Mesenchymal stem cell (in vitro differentiated cells and primary cell): ENCODE results near the gene ELMO1.

Experiments
- DNase-seq: peaks from one replicate; pipeline ENCODE4 v3.0.0-alpha.2; 2013
- H2AFZ ChIP-seq: one replicate; pipeline ENCODE4 v1.6.1; 2013; ENCODE audit warnings: low read depth, mild to moderate bottlenecking, control low read depth, inconsistent platforms, low read length, moderate library complexity
- H2AK5ac ChIP-seq: 2 replicates; pipeline ENCODE4 v1.6.1; 2013; ENCODE audit warnings: low read length, moderate library complexity, mild to moderate bottlenecking, inconsistent platforms; ENCODE audit not compliant: severe bottlenecking
- H2BK120ac ChIP-seq: one replicate; pipeline ENCODE4 v1.6.1; 2013; ENCODE audit warnings: low read depth, mild to moderate bottlenecking, inconsistent platforms, low read length, moderate library complexity
- H2BK12ac ChIP-seq, 2 experiments: one replicate each; pipeline ENCODE4 v1.6.1; 2013; ENCODE audit warnings: inconsistent platforms in 2 of 2, low read length in 2 of 2, mild to moderate bottlenecking in 2 of 2, moderate library complexity in 2 of 2, control low read depth in 1 of 2
- H2BK15ac ChIP-seq: one replicate; pipeline ENCODE4 v1.6.1; 2013; ENCODE audit warnings: mild to moderate bottlenecking, low read depth, inconsistent platforms; ENCODE audit not compliant: poor library complexity, severe bottlenecking
- H2BK5ac ChIP-seq: 2 replicates; pipeline ENCODE4 v1.6.1; 2013; ENCODE audit warnings: low read depth, mild to moderate bottlenecking, low read length, control low read depth, inconsistent platforms; ENCODE audit not compliant: poor library complexity, severe bottlenecking
- H3K14ac ChIP-seq, 2 experiments: one replicate each; pipeline ENCODE4 v1.6.1; 2013; ENCODE audit warnings: inconsistent platforms in 2 of 2, low read length in 2 of 2, control low read depth in 1 of 2, mild to moderate bottlenecking in 1 of 2, moderate library complexity in 1 of 2
- H3K18ac ChIP-seq, 2 experiments: one replicate each; pipeline ENCODE4 v1.6.1; 2013; ENCODE audit warnings: inconsistent platforms in 2 of 2, low read length in 2 of 2, control low read depth in 1 of 2, low read depth in 1 of 2, mild to moderate bottlenecking in 1 of 2
- H3K23ac ChIP-seq, 2 experiments: one replicate each; pipeline ENCODE4 v1.6.1; 2013; ENCODE audit warnings: inconsistent platforms in 2 of 2, low read length in 2 of 2, mild to moderate bottlenecking in 2 of 2, moderate library complexity in 2 of 2, control low read depth in 1 of 2
- H3K27ac ChIP-seq: 2 replicates; pipeline ENCODE4 v1.5.1; 2013; ENCODE audit warnings: mild to moderate bottlenecking, moderate library complexity, low read length, control low read depth, inconsistent platforms; ENCODE audit not compliant: poor library complexity, severe bottlenecking
- H3K27me3 ChIP-seq, 2 experiments: 2 replicates each; pipeline versions ENCODE4 v1.6.1 to v1.7.0; 2013; ENCODE audit warnings: low read length in 2 of 2, mild to moderate bottlenecking in 2 of 2, moderate library complexity in 2 of 2, control low read depth in 1 of 2, inconsistent platforms in 1 of 2; ENCODE audit not compliant: control insufficient read depth in 1 of 2, insufficient read depth in 1 of 2
- H3K36me3 ChIP-seq, 2 experiments: 2 replicates each; pipeline versions ENCODE4 v1.6.1 to v1.7.0; 2013; ENCODE audit warnings: low read length in 2 of 2, control low read depth in 1 of 2, inconsistent platforms in 1 of 2, low read depth in 1 of 2, mild to moderate bottlenecking in 1 of 2; ENCODE audit not compliant: insufficient read depth in 2 of 2, control insufficient read depth in 1 of 2
- H3K4ac ChIP-seq, 2 experiments: one replicate each; pipeline ENCODE4 v1.6.1; 2013; ENCODE audit warnings: inconsistent platforms in 2 of 2, low read length in 2 of 2, mild to moderate bottlenecking in 2 of 2, moderate library complexity in 2 of 2, control low read depth in 1 of 2, low read depth in 1 of 2
- H3K4me1 ChIP-seq: 2 replicates; pipeline ENCODE4 v1.6.1; 2013; ENCODE audit warnings: low read depth, low read length, control low read depth; ENCODE audit not compliant: control insufficient read depth, insufficient read depth
- H3K4me2 ChIP-seq: 2 replicates; pipeline ENCODE4 v1.6.1; 2013; ENCODE audit warnings: low read length, mild to moderate bottlenecking, inconsistent platforms; ENCODE audit not compliant: poor library complexity, severe bottlenecking
- H3K4me3 ChIP-seq, 2 experiments: 2 replicates each; pipeline versions ENCODE4 v1.5.1 to v1.7.0; 2013; ENCODE audit warnings: low read length in 2 of 2, mild to moderate bottlenecking in 2 of 2, control low read depth in 1 of 2, low read depth in 1 of 2; ENCODE audit not compliant: insufficient read depth in 1 of 2
- H3K79me1 ChIP-seq: replicated peaks from 2 replicates; pipeline ENCODE4 v1.6.1; 2013; ENCODE audit warnings: mild to moderate bottlenecking, control low read depth, low read length, inconsistent platforms; ENCODE audit not compliant: poor library complexity, severe bottlenecking
- H3K9ac ChIP-seq: 2 replicates; pipeline ENCODE4 v1.7.0; 2013; ENCODE audit warnings: mild to moderate bottlenecking, low read length, moderate library complexity
- H3K9me3 ChIP-seq: 2 replicates; pipeline ENCODE4 v1.7.0; 2013; ENCODE audit warnings: mild to moderate bottlenecking, low read length; ENCODE audit not compliant: control insufficient read depth
- H4K8ac ChIP-seq: one replicate; pipeline ENCODE4 v1.6.1; 2013; ENCODE audit warnings: inconsistent platforms, mild to moderate bottlenecking, low read length, moderate library complexity
- H4K91ac ChIP-seq: one replicate; pipeline ENCODE4 v1.6.1; 2013; ENCODE audit warnings: mild to moderate bottlenecking, low read length, inconsistent platforms
- WGBS: methylation state at CpG from one replicate; pipeline ENCODE4 v1.1.7; 2013; ENCODE audit warnings: mixed read lengths; 5-methylcytosine and 5-hydroxymethylcytosine counted together

Gene ELMO1

GRCh38 chr7:36972140-36972518, 476.5 kb downstream of the ELMO1 start:
- H2BK5ac ChIP-seq, result no peak overlapping the region
- H4K8ac ChIP-seq, result no peak overlapping the region
- no peaks in the 10 kb centered on the region for H3K9me3 ChIP-seq
- no peak overlapping the region for H2BK12ac ChIP-seq
- no peak overlapping the region for H2BK120ac ChIP-seq
- H3K9ac ChIP-seq, result no peak overlapping the region
- DNase-seq, result peak; percentile 32
- H3K27me3 ChIP-seq, result no peaks in the 10 kb centered on the region
- no peak overlapping the region for H3K27ac ChIP-seq
- H2BK15ac ChIP-seq, result no peak overlapping the region
- H3K23ac ChIP-seq, result no peak overlapping the region
- H2AK5ac ChIP-seq, result no peak overlapping the region
- H3K4me3 ChIP-seq, result no peak overlapping the region
- H3K79me1 ChIP-seq, result no peaks in the 10 kb centered on the region
- WGBS, result 22% methylated on average over 5 of the region's 5 CpGs
- peak overlapping the region in 1 of 2 experiments; percentile 24 for H3K18ac ChIP-seq
- no peaks in the 10 kb centered on the region for H3K4me1 ChIP-seq
- H3K14ac ChIP-seq, result no peak overlapping the region
- no peaks in the 10 kb centered on the region for H3K36me3 ChIP-seq
- no peak overlapping the region for H4K91ac ChIP-seq
- H3K4me2 ChIP-seq, result no peak overlapping the region
- H3K4ac ChIP-seq, result no peak overlapping the region
- no peak overlapping the region for H2AFZ ChIP-seq

GRCh38 chr7:36971515-36972139, 477.0 kb downstream of the ELMO1 start:
- H3K4me1 ChIP-seq, result no peaks in the 10 kb centered on the region
- no peaks in the 10 kb centered on the region for H3K79me1 ChIP-seq
- H4K8ac ChIP-seq, result no peak overlapping the region
- no peak overlapping the region for H3K4ac ChIP-seq
- no peaks in the 10 kb centered on the region for H3K36me3 ChIP-seq
- no peak overlapping the region for H4K91ac ChIP-seq
- no peak overlapping the region for H2AK5ac ChIP-seq
- no peak overlapping the region for H3K4me3 ChIP-seq
- H3K14ac ChIP-seq, result no peak overlapping the region
- no peak for DNase-seq
- H3K27ac ChIP-seq, result no peak overlapping the region
- H2AFZ ChIP-seq, result no peak overlapping the region
- H2BK15ac ChIP-seq, result no peak overlapping the region
- H3K9me3 ChIP-seq, result no peaks in the 10 kb centered on the region
- no peak overlapping the region for H3K23ac ChIP-seq
- 74% methylated on average over 5 of the region's 9 CpGs for WGBS
- H2BK120ac ChIP-seq, result no peak overlapping the region
- H3K4me2 ChIP-seq, result no peak overlapping the region
- no peak overlapping the region for H2BK12ac ChIP-seq
- H3K27me3 ChIP-seq, result no peaks in the 10 kb centered on the region
- no peak overlapping the region for H2BK5ac ChIP-seq
- H3K18ac ChIP-seq, result no peak overlapping the region
- no peak overlapping the region for H3K9ac ChIP-seq

GRCh38 chr7:36970551-36971514, 477.8 kb downstream of the ELMO1 start:
- Histone ChIP-seq H3K4me2 (no peak overlapping the region), H3K14ac (peak overlapping the region in 1 of 2 experiments; percentile 62), H3K4me3 (no peak overlapping the region), H3K27me3 (no peaks in the 10 kb centered on the region), H4K91ac (no peak overlapping the region), H4K8ac (no peak overlapping the region), H3K79me1 (no peaks in the 10 kb centered on the region), H3K9ac (no peak overlapping the region), H3K4ac (peak overlapping the region in 1 of 2 experiments; percentile 74), H3K27ac (no peak overlapping the region), H3K23ac (no peak overlapping the region), H3K4me1 (no peaks in the 10 kb centered on the region), H2BK120ac (no peak overlapping the region), H2AFZ (no peak overlapping the region), H2AK5ac (no peak overlapping the region), H3K18ac (peak overlapping the region in 1 of 2 experiments; percentile 70), H3K36me3 (no peaks in the 10 kb centered on the region), H2BK15ac (no peak overlapping the region), H2BK5ac (no peak overlapping the region), H2BK12ac (peak overlapping the region in 1 of 2 experiments; percentile 83), H3K9me3 (no peaks in the 10 kb centered on the region)
- no peak for DNase-seq
- 83% methylated on average over 3 of the region's 5 CpGs for WGBS

- no peak overlapping the region for H2BK5ac ChIP-seq
- H4K8ac ChIP-seq, result peak overlapping the region; percentile 64
- no peak overlapping the region for H4K91ac ChIP-seq
- H3K4ac ChIP-seq, result no peak overlapping the region
- H2BK12ac ChIP-seq, result no peak overlapping the region
- H3K36me3 ChIP-seq, result no peaks in the 10 kb centered on the region
- H3K9ac ChIP-seq, result no peak overlapping the region
- H3K23ac ChIP-seq, result no peak overlapping the region
- no peak overlapping the region for H3K4me3 ChIP-seq
- H3K79me1 ChIP-seq, result no peaks in the 10 kb centered on the region
- H3K4me1 ChIP-seq, result peaks cover 2% of the 10 kb centered on the region
- H3K9me3 ChIP-seq, result no peaks in the 10 kb centered on the region
- H2BK120ac ChIP-seq, result no peak overlapping the region
- no peak overlapping the region for H3K14ac ChIP-seq
- no peak overlapping the region for H3K4me2 ChIP-seq
- no peak overlapping the region for H2BK15ac ChIP-seq
- H3K27me3 ChIP-seq, result no peaks in the 10 kb centered on the region
- no peak overlapping the region for H2AFZ ChIP-seq
- no peak for DNase-seq
- no peak overlapping the region for H3K18ac ChIP-seq
- H2AK5ac ChIP-seq, result no peak overlapping the region
- no peak overlapping the region for H3K27ac ChIP-seq
Measured at GRCh38 chr7:36969376-36969775, 479.3 kb downstream of the ELMO1 start.
